Caco-2 (cell line): ENCODE results near the gene TGFBR2. TPM values are rescaled to one million over a fixed set of nuclear protein-coding genes. Genes with fewer than 3 reads are reported as not detected.

Source experiments
- BruUV-seq: library from RNA; stranded (reverse); fragments of 400-500 nt; replicated peaks from 2 replicates; lab custom pipeline; 2021; lab: Mats Ljungman, UMichigan
- CTCF ChIA-PET: fragments of 300-600 bp; sonication (Branson Sonifier 250); formaldehyde crosslinking; loops from one replicate; lab custom pipeline; 2022; ENCODE audit warnings: antibody characterized with exemption; lab: Charles Lee
- POLR2A ChIA-PET: fragments of 300-600 bp; sonication (Branson Sonifier 250); formaldehyde crosslinking; loops from one replicate; lab custom pipeline; 2022; ENCODE audit warnings: antibody characterized with exemption; lab: Charles Lee
- DNase-seq, 2 experiments: peaks; one replicate each; pipeline versions ENCODE4 v3.0.0 to v3.0.0-alpha.2; 2020 to 2022
- H3K27me3 ChIP-seq: replicated peaks from 2 replicates; pipeline ENCODE4 v1.6.0; 2011; ENCODE audit warnings: low read length; ENCODE audit not compliant: control insufficient read depth, insufficient read depth
- H3K36me3 ChIP-seq: 2 replicates; pipeline ENCODE4 v1.5.1; 2011; ENCODE audit warnings: low read length; ENCODE audit not compliant: control insufficient read depth, insufficient read depth
- H3K4me1 ChIP-seq: fragments of 250-450 bp; sonication (Bioruptor Pico); 2 replicates; pipeline ENCODE4 v1.5.1; 2020; ENCODE audit warnings: mild to moderate bottlenecking
- H3K4me3 ChIP-seq: 2 replicates; pipeline ENCODE4 v1.5.1; 2011; ENCODE audit warnings: low read depth, mild to moderate bottlenecking, control low read depth, low read length
- H3K9me3 ChIP-seq: fragments of 250-450 bp; sonication (Bioruptor Pico); 2 replicates; pipeline ENCODE4 v1.5.1; 2020; ENCODE audit warnings: mild to moderate bottlenecking, moderate library complexity
- H3K27ac Mint-ChIP-seq: one replicate; pipeline ENCODE4 v1.8.0; 2022; ENCODE audit warnings: mixed read lengths; ENCODE audit not compliant: unreplicated experiment
- H3K27me3 Mint-ChIP-seq: one replicate; pipeline ENCODE4 v1.8.0; 2022; ENCODE audit warnings: mixed read lengths; ENCODE audit not compliant: insufficient read depth, unreplicated experiment
- H3K36me3 Mint-ChIP-seq: one replicate; pipeline ENCODE4 v1.8.0; 2022; ENCODE audit warnings: mild to moderate bottlenecking, mixed read lengths; ENCODE audit not compliant: insufficient read depth, unreplicated experiment
- H3K4me1 Mint-ChIP-seq: one replicate; pipeline ENCODE4 v1.8.0; 2022; ENCODE audit warnings: low read depth, mixed read lengths; ENCODE audit not compliant: unreplicated experiment
- H3K4me3 Mint-ChIP-seq: one replicate; pipeline ENCODE4 v1.8.0; 2022; ENCODE audit warnings: mild to moderate bottlenecking, moderate library complexity, mixed read lengths; ENCODE audit not compliant: unreplicated experiment
- H3K9me3 Mint-ChIP-seq: one replicate; pipeline ENCODE4 v1.8.0; 2022; ENCODE audit warnings: mixed read lengths; ENCODE audit not compliant: unreplicated experiment
- intact Hi-C: fragments of 100-400 bp; cut with micrococcal nuclease; formaldehyde crosslinking; loops from one replicate; pipeline ENCODE4 v1.10.0; 2022; ENCODE audit not compliant: unreplicated experiment
- total RNA-seq: library from RNA; stranded (reverse); gene quantifications from 2 replicates; pipeline ENCODE4 v1.2.3, GENCODE V29; 2022
- TF ChIP-seq, protein P1 (sequence below), 2 experiments: fragments of 200-600 bp in 1 of 2; IDR thresholded peaks; 1 replicate in 1 of 2; 2 replicates in 1 of 2; pipeline versions ENCODE4 v1.5.1 to v1.8.0; 2011 to 2022; ENCODE audit warnings: antibody characterized with exemption in 1 of 2, control low read depth in 1 of 2, inconsistent platforms in 1 of 2, low read depth in 1 of 2, low read length in 1 of 2, mild to moderate bottlenecking in 1 of 2, moderate library complexity in 1 of 2; ENCODE audit not compliant: insufficient read depth in 1 of 2, severe bottlenecking in 1 of 2, unreplicated experiment in 1 of 2

Gene TGFBR2
- total RNA-seq, 1 experiment from 2014 or later, result 40.5 TPM

DNA sequence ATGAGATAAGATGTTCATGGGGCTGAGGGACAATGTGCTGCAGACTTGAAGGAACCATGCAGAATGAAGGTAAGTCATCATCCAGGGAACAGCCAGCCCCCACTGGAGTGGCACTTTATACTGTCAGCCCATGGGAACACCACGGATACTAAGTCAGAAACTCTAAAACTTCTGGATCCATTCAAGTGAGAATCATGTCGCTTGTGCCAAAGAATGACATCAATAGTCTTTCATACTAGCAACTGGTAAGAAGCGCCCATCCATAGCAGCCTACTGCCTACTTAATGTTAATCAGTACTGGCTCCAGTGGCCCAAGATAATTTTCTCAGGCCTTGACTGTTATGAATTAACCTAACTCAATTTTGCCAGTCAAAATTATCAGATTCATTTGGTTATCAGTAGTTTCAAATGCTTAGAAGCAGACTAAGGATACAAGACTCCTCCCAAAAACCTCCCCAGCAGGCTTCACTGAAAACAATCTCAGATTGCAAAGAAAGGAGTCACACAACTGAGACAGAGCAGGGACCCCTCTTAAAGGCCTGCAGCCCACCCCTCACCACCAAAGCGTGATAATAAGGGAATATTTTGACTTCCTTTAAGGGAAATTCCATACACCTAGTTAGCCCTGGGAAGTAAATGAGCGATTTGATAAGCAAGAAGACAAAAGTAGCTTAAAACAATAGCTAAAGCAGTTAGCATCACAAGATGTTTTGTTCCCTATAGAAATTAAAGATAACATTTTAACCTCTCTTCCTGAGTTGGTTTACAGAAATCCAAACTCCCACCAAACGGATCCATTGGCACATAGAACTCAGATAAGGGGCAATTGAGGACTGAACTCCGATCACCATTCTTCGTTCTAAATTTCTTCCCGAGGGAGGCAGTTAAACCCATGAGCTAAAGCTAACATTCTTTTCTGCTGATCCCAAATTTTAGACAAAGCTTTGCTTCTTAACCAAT lies 98.8 kb downstream of the TGFBR2 start:
- Mint-ChIP-seq H3K9me3 (peaks cover 35% of the 10 kb centered on the region), H3K27ac (no peak overlapping the region)
- intact Hi-C loops, result no loop called here

DNA sequence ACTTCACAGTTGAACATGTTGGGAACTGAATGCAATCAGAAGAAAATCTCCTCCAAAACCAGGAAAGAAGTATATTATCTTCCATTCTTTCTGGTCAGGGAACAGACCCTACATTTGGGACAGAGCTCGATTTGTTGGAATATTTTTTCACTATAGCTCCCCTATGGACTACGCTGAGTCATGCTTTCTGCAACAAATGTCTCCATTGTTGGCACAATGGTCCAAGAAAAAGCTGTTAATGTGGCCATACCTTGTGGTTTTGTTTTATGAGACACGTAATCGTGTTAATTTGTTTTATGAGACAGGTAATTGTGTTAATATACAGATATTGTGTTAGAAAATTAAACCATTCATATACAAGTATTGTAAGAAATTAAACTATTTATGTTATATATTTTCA lies 101.4 kb downstream of the TGFBR2 start:
- H3K4me1 Mint-ChIP-seq, result no peaks in the 10 kb centered on the region
- Histone ChIP-seq H3K27me3 (no peaks in the 10 kb centered on the region), H3K36me3 (no peaks in the 10 kb centered on the region), H3K9me3 (no peaks in the 10 kb centered on the region; the same call in 1 of the 2 replicates), H3K4me1 (0 out of 2 replicates have a peak, but pooled peaks cover 9% of the 10 kb centered on the region), H3K4me3 (no peak overlapping the region)
- BruUV-seq, result no TSS peak
- H3K4me3 Mint-ChIP-seq, result no peak overlapping the region
- TF ChIP-seq, protein P1, sequence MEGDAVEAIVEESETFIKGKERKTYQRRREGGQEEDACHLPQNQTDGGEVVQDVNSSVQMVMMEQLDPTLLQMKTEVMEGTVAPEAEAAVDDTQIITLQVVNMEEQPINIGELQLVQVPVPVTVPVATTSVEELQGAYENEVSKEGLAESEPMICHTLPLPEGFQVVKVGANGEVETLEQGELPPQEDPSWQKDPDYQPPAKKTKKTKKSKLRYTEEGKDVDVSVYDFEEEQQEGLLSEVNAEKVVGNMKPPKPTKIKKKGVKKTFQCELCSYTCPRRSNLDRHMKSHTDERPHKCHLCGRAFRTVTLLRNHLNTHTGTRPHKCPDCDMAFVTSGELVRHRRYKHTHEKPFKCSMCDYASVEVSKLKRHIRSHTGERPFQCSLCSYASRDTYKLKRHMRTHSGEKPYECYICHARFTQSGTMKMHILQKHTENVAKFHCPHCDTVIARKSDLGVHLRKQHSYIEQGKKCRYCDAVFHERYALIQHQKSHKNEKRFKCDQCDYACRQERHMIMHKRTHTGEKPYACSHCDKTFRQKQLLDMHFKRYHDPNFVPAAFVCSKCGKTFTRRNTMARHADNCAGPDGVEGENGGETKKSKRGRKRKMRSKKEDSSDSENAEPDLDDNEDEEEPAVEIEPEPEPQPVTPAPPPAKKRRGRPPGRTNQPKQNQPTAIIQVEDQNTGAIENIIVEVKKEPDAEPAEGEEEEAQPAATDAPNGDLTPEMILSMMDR (IDR thresholded peaks at IDR 0.05; ENCODE audit: insufficient read depth in 1 of 2, low read depth in 1 of 2, low read length in 1 of 2, severe bottlenecking in 1 of 2, unreplicated experiment in 1 of 2), result no peak
- ChIA-PET POLR2A (no interaction called here), CTCF (no interaction called here)
- peaks cover 24% of the 10 kb centered on the region for H3K36me3 Mint-ChIP-seq
- H3K9me3 Mint-ChIP-seq, result peaks cover 13% of the 10 kb centered on the region
- DNase-seq, result no peak
- no peak overlapping the region for H3K27ac Mint-ChIP-seq
- no peaks in the 10 kb centered on the region for H3K27me3 Mint-ChIP-seq
- intact Hi-C loops, result no loop called here

More for the DNA sequence above, 98.8 kb downstream of the TGFBR2 start:
- BruUV-seq, result no TSS peak
- Mint-ChIP-seq H3K4me3 (no peak overlapping the region), H3K27me3 (no peaks in the 10 kb centered on the region), H3K36me3 (peaks cover 37% of the 10 kb centered on the region), H3K4me1 (no peaks in the 10 kb centered on the region)
- Histone ChIP-seq H3K27me3 (no peaks in the 10 kb centered on the region), H3K4me3 (no peak overlapping the region), H3K9me3 (no peaks in the 10 kb centered on the region; the same call in 1 of the 2 replicates), H3K36me3 (no peaks in the 10 kb centered on the region), H3K4me1 (0 out of 2 replicates have a peak, but pooled peaks cover 7% of the 10 kb centered on the region)
- TF ChIP-seq, protein P1 (IDR thresholded peaks at IDR 0.05; ENCODE audit: insufficient read depth in 1 of 2, low read depth in 1 of 2, low read length in 1 of 2, severe bottlenecking in 1 of 2, unreplicated experiment in 1 of 2), result no peak
- CTCF ChIA-PET, result no interaction called here
- POLR2A ChIA-PET, result no interaction called here
- no peak for DNase-seq

DNA sequence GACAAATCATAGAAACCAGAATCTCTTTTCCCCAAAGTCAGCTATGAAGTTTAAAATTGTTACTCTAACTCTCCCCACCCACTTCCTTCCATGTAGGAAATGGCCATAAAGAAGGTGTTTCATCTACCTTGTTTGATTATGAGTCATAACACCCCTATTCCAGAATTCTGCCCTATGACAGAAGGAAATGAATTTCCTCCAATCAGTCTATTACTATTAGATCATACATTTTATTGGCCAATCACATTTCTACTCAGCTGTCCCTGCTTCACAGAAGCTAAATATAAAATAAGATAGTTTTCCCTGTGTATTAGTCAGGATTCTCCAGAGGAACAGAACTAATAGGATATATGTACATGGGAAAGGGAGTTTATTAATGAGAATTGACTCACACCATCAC lies 102.1 kb downstream of the TGFBR2 start:
- TF ChIP-seq, protein P1 (IDR thresholded peaks at IDR 0.05; ENCODE audit: insufficient read depth in 1 of 2, low read depth in 1 of 2, low read length in 1 of 2, severe bottlenecking in 1 of 2, unreplicated experiment in 1 of 2), result no peak
- no peaks in the 10 kb centered on the region for H3K27me3 Mint-ChIP-seq
- peaks cover 18% of the 10 kb centered on the region for H3K36me3 Mint-ChIP-seq
- H3K4me3 ChIP-seq, result no peak overlapping the region
- intact Hi-C loops, result no loop called here
- 0 out of 2 replicates have a peak, but pooled peaks cover 9% of the 10 kb centered on the region for H3K4me1 ChIP-seq
- no peaks in the 10 kb centered on the region for H3K4me1 Mint-ChIP-seq
- BruUV-seq, result no TSS peak
- H3K27ac Mint-ChIP-seq, result no peak overlapping the region
- H3K4me3 Mint-ChIP-seq, result no peak overlapping the region
- H3K9me3 ChIP-seq, result no peaks in the 10 kb centered on the region; the same call in 1 of the 2 replicates
- POLR2A ChIA-PET, result no interaction called here
- CTCF ChIA-PET, result no interaction called here
- H3K9me3 Mint-ChIP-seq, result peaks cover 9% of the 10 kb centered on the region
- DNase-seq, result no peak
- H3K36me3 ChIP-seq, result no peaks in the 10 kb centered on the region
- H3K27me3 ChIP-seq, result no peaks in the 10 kb centered on the region
